HepG2 (cell line): Measurements from ENCODE around the gene SAC3D1. TPM values are rescaled to one million over a fixed set of nuclear protein-coding genes. Genes with fewer than 3 reads are reported as not detected.

Source experiments
- CHD4 ChIP-seq: fragments of 200-600 bp; sonication (generic); IDR thresholded peaks from 2 replicates; pipeline ENCODE4 v1.7.0; 2017; ENCODE audit warnings: mild to moderate bottlenecking, low read length, borderline replicate concordance
- DR1 ChIP-seq: sonication (generic); formaldehyde crosslinking; IDR thresholded peaks from 2 replicates; pipeline ENCODE4 v1.8.0; 2021; ENCODE audit warnings: mild to moderate bottlenecking, missing genetic modification reagents, inconsistent platforms
- E2F5 ChIP-seq: sonication (generic); formaldehyde crosslinking; conservative IDR thresholded peaks from 2 replicates; pipeline ENCODE4 v1.4.0; 2020; ENCODE audit warnings: missing genetic modification reagents
- FUBP1 ChIP-seq: sonication (generic); formaldehyde crosslinking; IDR thresholded peaks from 2 replicates; pipeline ENCODE4 v1.5.1; 2020; ENCODE audit warnings: missing genetic modification reagents, mild to moderate bottlenecking, borderline replicate concordance
- HDAC6 ChIP-seq: fragments of 200-600 bp; sonication (generic); IDR thresholded peaks from 2 replicates; pipeline ENCODE4 v1.7.0; 2017; ENCODE audit warnings: mild to moderate bottlenecking, antibody characterized with exemption, low read length, low read depth
- KMT2A ChIP-seq: sonication (generic); formaldehyde crosslinking; IDR thresholded peaks from 2 replicates; pipeline ENCODE4 v1.4.0; 2020; ENCODE audit warnings: missing genetic modification reagents
- MAX ChIP-seq: IDR thresholded peaks from 2 replicates; pipeline ENCODE4 v1.6.1; 2012; ENCODE audit warnings: inconsistent platforms
- MED13 ChIP-seq: sonication (generic); formaldehyde crosslinking; IDR thresholded peaks from 2 replicates; pipeline ENCODE4 v1.5.0; 2020; ENCODE audit warnings: missing genetic modification reagents
- PBX3 ChIP-seq: sonication (generic); formaldehyde crosslinking; IDR thresholded peaks from 2 replicates; pipeline ENCODE4 v1.8.1; 2023; ENCODE audit warnings: missing genetic modification reagents, inconsistent platforms, borderline replicate concordance
- PITX1 ChIP-seq: sonication (generic); formaldehyde crosslinking; IDR thresholded peaks from 2 replicates; pipeline ENCODE4 v1.5.1; 2020; ENCODE audit warnings: mild to moderate bottlenecking, missing genetic modification reagents
- RFX3 ChIP-seq: IDR thresholded peaks from 2 replicates; pipeline ENCODE4 v1.6.1; 2016; ENCODE audit warnings: missing biosample characterization, missing genetic modification reagents
- SNAPC2 ChIP-seq: sonication (generic); formaldehyde crosslinking; IDR thresholded peaks from 2 replicates; pipeline ENCODE4 v1.8.1; 2022; ENCODE audit warnings: mild to moderate bottlenecking, missing genetic modification reagents
- SNAPC5 ChIP-seq: sonication (generic); formaldehyde crosslinking; IDR thresholded peaks from 2 replicates; pipeline ENCODE4 v1.8.1; 2023; ENCODE audit warnings: mild to moderate bottlenecking, missing genetic modification reagents, borderline replicate concordance
- SP140L ChIP-seq: sonication (generic); formaldehyde crosslinking; IDR thresholded peaks from 2 replicates; pipeline ENCODE4 v1.4.0; 2020; ENCODE audit warnings: missing genetic modification reagents, borderline replicate concordance
- TEAD3 ChIP-seq: optimal IDR thresholded peaks from 2 replicates; pipeline ENCODE3; 2016; ENCODE audit warnings: borderline replicate concordance
- TFAP4 ChIP-seq: sonication (generic); IDR thresholded peaks from 2 replicates; pipeline ENCODE4 v1.6.1; 2016; ENCODE audit warnings: low read depth, borderline replicate concordance
- TIGD3 ChIP-seq: sonication (generic); formaldehyde crosslinking; IDR thresholded peaks from 2 replicates; pipeline ENCODE4 v1.5.1; 2020; ENCODE audit warnings: mild to moderate bottlenecking, missing genetic modification reagents, borderline replicate concordance
- ZKSCAN8 ChIP-seq: IDR thresholded peaks from 2 replicates; pipeline ENCODE4 v1.6.1; 2016; ENCODE audit warnings: borderline replicate concordance, missing genetic modification reagents, missing compliant biosample characterization
- ZNF335 ChIP-seq: sonication (generic); formaldehyde crosslinking; IDR thresholded peaks from 2 replicates; pipeline ENCODE4 v1.4.0; 2020; ENCODE audit warnings: missing genetic modification reagents
- ZNF337 ChIP-seq: sonication (generic); formaldehyde crosslinking; IDR thresholded peaks from 2 replicates; pipeline ENCODE4 v1.5.1; 2020; ENCODE audit warnings: missing genetic modification reagents, low read depth, mild to moderate bottlenecking, borderline replicate concordance
- ZNF484 ChIP-seq: sonication (generic); formaldehyde crosslinking; IDR thresholded peaks from 2 replicates; pipeline ENCODE4 v1.5.1; 2020; ENCODE audit warnings: mild to moderate bottlenecking, low read depth, missing genetic modification reagents, borderline replicate concordance
- ZNF709 ChIP-seq: sonication (generic); formaldehyde crosslinking; IDR thresholded peaks from 2 replicates; pipeline ENCODE4 v1.5.0; 2020; ENCODE audit warnings: mild to moderate bottlenecking, missing genetic modification reagents
- ZNF747 ChIP-seq: sonication (generic); formaldehyde crosslinking; IDR thresholded peaks from 2 replicates; pipeline ENCODE4 v1.8.1; 2023; ENCODE audit warnings: missing genetic modification reagents, mild to moderate bottlenecking, borderline replicate concordance
- ZSCAN25 ChIP-seq: sonication (generic); formaldehyde crosslinking; IDR thresholded peaks from 2 replicates; pipeline ENCODE4 v1.8.0; 2022; ENCODE audit warnings: mild to moderate bottlenecking, missing genetic modification reagents
- polyA plus RNA-seq, 8 experiments: library from polyadenylated mRNA; depleted of rRNA in 3 of 8; stranded (reverse) in 7 of 8; unstranded in 1 of 8; fragments of >200 nt; fragmentation: Illumina TruSeq in 4 of 8; extraction: Trizol in 4 of 8; gene quantifications; 2 replicates each; pipeline versions ENCODE4 v1.2.1 to v1.2.3, GENCODE V29; 2011 to 2016; ENCODE audit warnings: low read depth in 4 of 8, missing spikeins in 1 of 8, mixed read lengths in 1 of 8; ENCODE audit not compliant: insufficient read depth in 1 of 8
- total RNA-seq, 5 experiments: library from RNA; depleted of rRNA; stranded (reverse); fragments of >200 nt; fragmentation: Illumina TruSeq; extraction: Trizol; gene quantifications; 2 replicates each; pipeline ENCODE4 v1.2.3, GENCODE V29; 2016; ENCODE audit warnings: low read depth in 1 of 5

SAC3D1 gene
- total and polyA plus RNA-seq, 2 of the 13 experiments (the other 11 are each of a cell fraction or from before 2014, with no cell fraction given): 7.4 to 36.3 TPM

GRCh38 chr11:65083134-65083833 lies 42.3 kb downstream of the SAC3D1 start (continued):
- TF ChIP-seq E2F5 (CRISPR knock-in tag) (no peak), MAX (no peak), ZNF709 (CRISPR knock-in tag) (no peak), ZNF747 (no peak), TIGD3 (CRISPR knock-in tag) (no peak), TEAD3 (no peak), SNAPC2 (peak; percentile 14; the same call in 1 of the 2 replicates), SP140L (no peak), DR1 (no peak), CHD4 (no peak), ZNF484 (CRISPR knock-in tag) (peak; percentile 47; the same call in 1 of the 2 replicates), TFAP4 (no peak), PITX1 (CRISPR knock-in tag) (no peak), ZNF335 (no peak), ZSCAN25 (no peak), RFX3 (CRISPR knock-in tag) (no peak), KMT2A (CRISPR knock-in tag) (no peak), ZNF337 (no peak), FUBP1 (CRISPR knock-in tag) (no peak), HDAC6 (no peak), MED13 (0 out of 2 replicates have a peak, but pooled peaks have one; percentile 16), SNAPC5 (no peak), ZKSCAN8 (CRISPR knock-in tag) (no peak), PBX3 (no peak)
